ENCODE measurements around the gene TBX15. TPM values are rescaled to one million over a fixed set of nuclear protein-coding genes. Genes with fewer than 3 reads are reported as not detected.

TBX15 gene
- total RNA-seq, 2 experiments from 2014 or later = not detected

GRCh38 chr1:119009312-119009655, 21.1 kb upstream of the TBX15 start:
- Mint-ChIP-seq H3K27ac (no peak overlapping the region), H3K4me3 (no peak overlapping the region), H3K9me3 (peaks cover 9% of the 10 kb centered on the region), H3K27me3 (peaks cover 66% of the 10 kb centered on the region), H3K4me1 (ENCODE audit: low read depth) (peaks cover 10% of the 10 kb centered on the region), H3K36me3 (ENCODE audit: low read depth) (peaks cover 24% of the 10 kb centered on the region)
- TF ChIP-seq CTCF (IDR thresholded peaks at IDR 0.05) = no peak
- DNase-seq (no peak), ATAC-seq (no peak)
- CTCF ChIA-PET = interaction anchor here (0.7 to 2.2 kb wide), 8 partner anchors 9 to 855 kb away, joined by 3 to 13 read pairs (median 3); no protein-coding TSS in a partner anchor
- POLR2A ChIA-PET = no interaction called here
- intact Hi-C loops (cut with micrococcal nuclease) = loop anchor here (5.0 kb wide), 1 partner anchor 857 kb away; no protein-coding TSS in a partner anchor

- no peak for DNase-seq
- POLR2A ChIA-PET = no interaction called here
- H3K27me3 Mint-ChIP-seq = peaks cover 72% of the 10 kb centered on the region
- CTCF ChIA-PET = interaction anchor here (0.7 to 2.2 kb wide), 11 partner anchors 9 to 854 kb away, joined by 3 to 13 read pairs (median 3); no protein-coding TSS in a partner anchor
- H3K36me3 Mint-ChIP-seq (ENCODE audit: low read depth) = peaks cover 24% of the 10 kb centered on the region
- intact Hi-C loops (cut with micrococcal nuclease) = loop anchor here (5.0 kb wide), 1 partner anchor 856 kb away; no protein-coding TSS in a partner anchor
- peaks cover 9% of the 10 kb centered on the region for H3K9me3 Mint-ChIP-seq
- no peak overlapping the region for H3K27ac Mint-ChIP-seq
- ATAC-seq = peak; percentile 39
- H3K4me3 Mint-ChIP-seq = peak overlapping the region; percentile 23
- peak; percentile 51 for TF ChIP-seq CTCF (IDR thresholded peaks at IDR 0.05)
- peaks cover 10% of the 10 kb centered on the region for H3K4me1 Mint-ChIP-seq (ENCODE audit: low read depth)
These were observed 20.6 kb upstream of the TBX15 start for GRCh38 chr1:119008483-119009311.

DNA sequence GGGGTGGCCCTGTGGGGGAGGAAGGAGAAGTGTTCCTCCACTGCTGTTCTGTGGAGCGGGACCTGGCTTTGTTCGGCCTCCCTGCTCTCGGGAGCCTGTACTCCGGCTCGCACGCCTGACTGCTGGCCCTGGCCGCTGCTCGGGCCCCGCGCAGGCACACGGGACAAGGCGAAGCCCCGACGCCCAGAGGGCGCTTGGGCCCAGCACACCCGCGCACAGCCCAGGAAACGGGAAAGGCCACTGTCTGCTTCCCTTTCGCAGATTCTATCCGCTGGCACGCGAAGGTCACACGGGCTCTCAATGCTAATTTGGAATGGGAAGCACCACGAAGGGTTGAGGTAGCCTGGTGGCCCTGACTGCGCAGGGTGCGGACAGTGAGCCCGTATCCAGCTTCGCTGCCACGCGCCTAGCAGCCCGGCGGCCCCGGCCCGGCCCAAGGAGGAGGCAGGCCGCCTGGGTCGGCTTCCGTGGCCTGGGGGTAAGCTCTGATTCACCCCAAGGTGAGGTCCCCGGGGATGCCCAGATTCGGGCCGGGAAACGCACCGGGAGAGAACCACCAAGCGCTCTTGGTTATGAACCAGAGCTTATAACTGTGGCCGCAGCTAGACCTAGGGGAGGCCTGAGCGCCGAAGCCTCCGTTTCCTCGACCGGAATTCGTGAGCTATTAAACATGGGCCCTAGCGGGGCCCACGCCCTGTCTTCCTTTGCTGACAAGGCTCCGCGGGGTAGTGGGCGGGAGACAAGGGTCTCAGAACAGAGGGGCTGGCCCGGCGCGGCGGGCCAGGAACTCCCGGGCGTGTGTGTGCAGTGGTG, 19.7 kb upstream of the TBX15 start:
- H3K9me3 Mint-ChIP-seq = peaks cover 9% of the 10 kb centered on the region
- POLR2A ChIA-PET = no interaction called here

DNA sequence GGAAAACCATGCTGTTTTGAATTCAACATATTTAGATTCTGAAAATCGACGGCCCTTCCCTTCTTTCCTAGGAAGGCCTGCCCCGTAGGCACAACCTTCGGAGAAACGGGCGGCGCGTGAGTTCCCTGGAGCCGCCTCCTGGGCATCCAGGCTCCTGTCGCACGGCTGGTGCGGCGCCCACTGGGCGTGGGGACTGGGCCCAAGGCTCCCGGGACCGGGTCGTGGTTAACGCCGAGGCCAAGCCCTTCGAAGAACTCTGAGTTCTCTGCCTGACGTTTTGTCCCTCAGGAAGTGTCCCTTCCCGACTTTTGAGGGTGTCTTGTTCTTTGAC, 19.2 kb upstream of the TBX15 start:
- Mint-ChIP-seq H3K36me3 (ENCODE audit: low read depth) (peaks cover 21% of the 10 kb centered on the region), H3K27ac (no peak overlapping the region), H3K4me3 (no peak overlapping the region), H3K9me3 (peaks cover 9% of the 10 kb centered on the region), H3K27me3 (peaks cover 78% of the 10 kb centered on the region), H3K4me1 (ENCODE audit: low read depth) (peaks cover 10% of the 10 kb centered on the region)
- POLR2A ChIA-PET = no interaction called here
- DNase-seq = no peak
- ATAC-seq = no peak
- no peak for TF ChIP-seq CTCF (IDR thresholded peaks at IDR 0.05)
- CTCF ChIA-PET = interaction anchor here (2.1 to 2.2 kb wide), 2 partner anchors 17 to 21 kb away, joined by 9 to 13 read pairs; no protein-coding TSS in a partner anchor
- intact Hi-C loops (cut with micrococcal nuclease) = loop anchor here (5.0 kb wide), 1 partner anchor 855 kb away; no protein-coding TSS in a partner anchor

More for the DNA sequence above, 19.7 kb upstream of the TBX15 start:
- intact Hi-C loops (cut with micrococcal nuclease) = loop anchor here (5.0 kb wide), 1 partner anchor 856 kb away; no protein-coding TSS in a partner anchor
- Mint-ChIP-seq H3K27ac (no peak overlapping the region), H3K4me3 (no peak overlapping the region), H3K36me3 (ENCODE audit: low read depth) (peaks cover 22% of the 10 kb centered on the region), H3K27me3 (peaks cover 80% of the 10 kb centered on the region), H3K4me1 (ENCODE audit: low read depth) (peaks cover 10% of the 10 kb centered on the region)
- CTCF ChIA-PET = interaction anchor here (1.0 to 2.2 kb wide), 9 partner anchors 18 to 854 kb away, joined by 3 to 13 read pairs (median 3); no protein-coding TSS in a partner anchor
- TF ChIP-seq CTCF (IDR thresholded peaks at IDR 0.05) = no peak
- ATAC-seq (no peak), DNase-seq (no peak)

Measured in activated CD8-positive, alpha-beta T cell treated with anti-CD3 and anti-CD28 coated beads for 36 hours (primary cell).